GM18526 (cell line): ENCODE results near the gene EXOC6B.

ENCODE experiments used
- POLR2A ChIP-seq: IDR thresholded peaks from 3 replicates; pipeline ENCODE4 v1.6.1; 2011; ENCODE audit not compliant: insufficient read length; ENCODE audit errors: extremely low read depth

The EXOC6B gene

DNA sequence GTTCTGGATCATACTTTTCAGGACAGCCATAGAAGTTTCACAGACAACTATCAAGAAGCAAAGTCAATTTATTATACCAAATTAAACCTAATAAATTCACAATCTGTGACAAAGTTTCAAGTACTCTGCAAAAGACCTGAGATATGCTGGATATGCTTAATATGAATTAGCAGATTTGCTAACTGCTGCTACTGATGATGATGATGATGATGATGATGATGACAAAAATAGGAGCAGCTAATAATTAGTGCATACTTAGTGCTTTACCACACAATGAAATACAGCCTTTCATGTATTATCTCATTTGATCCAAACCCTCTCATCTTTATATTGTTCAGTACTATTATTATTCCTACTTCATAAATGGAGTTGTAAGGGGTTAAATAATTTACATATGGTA lies 462.4 kb downstream of the EXOC6B start:
- no peak for TF ChIP-seq POLR2A

GRCh38 chr2:72362733-72363132 lies 463.1 kb downstream of the EXOC6B start:
- TF ChIP-seq POLR2A, result no peak

DNA sequence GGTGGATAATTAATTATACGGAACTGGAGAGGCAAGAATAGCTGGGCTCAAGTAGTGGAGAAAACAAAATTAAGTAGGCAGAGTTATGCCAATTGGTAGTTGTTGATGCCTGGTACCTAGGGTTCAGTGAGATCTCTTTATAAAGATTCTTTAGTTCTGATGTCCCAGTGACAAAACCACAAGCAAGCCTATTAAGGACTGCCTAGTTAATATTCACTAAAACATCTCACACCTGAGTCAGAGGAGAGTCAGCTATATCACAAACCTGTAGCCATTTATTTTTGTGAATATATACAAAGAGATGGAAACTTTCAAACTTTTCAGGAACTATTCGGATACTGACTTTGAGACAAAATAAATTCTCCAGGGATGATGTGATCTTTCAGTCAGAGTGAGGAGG lies 464.3 kb downstream of the EXOC6B start:
- no peak for TF ChIP-seq POLR2A

DNA sequence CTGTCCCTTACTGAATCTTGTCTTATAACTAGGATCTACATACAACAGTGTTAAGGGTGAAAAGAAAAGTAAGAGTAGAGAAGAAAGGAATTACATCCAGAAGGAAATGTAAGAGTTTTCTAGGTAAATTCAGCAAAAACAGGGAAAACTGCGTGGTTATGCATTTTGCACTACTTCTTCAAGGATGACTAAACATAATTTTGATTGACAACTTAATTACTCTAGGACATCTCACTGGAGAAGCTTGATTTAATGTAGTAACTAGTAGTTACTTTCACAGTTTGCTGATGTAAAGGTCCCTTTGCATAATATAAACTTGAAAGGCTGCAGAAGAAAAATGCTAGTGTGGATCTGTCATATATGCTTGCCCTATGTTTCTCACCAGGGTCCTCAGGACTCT lies 464.8 kb downstream of the EXOC6B start:
- no peak for TF ChIP-seq POLR2A

DNA sequence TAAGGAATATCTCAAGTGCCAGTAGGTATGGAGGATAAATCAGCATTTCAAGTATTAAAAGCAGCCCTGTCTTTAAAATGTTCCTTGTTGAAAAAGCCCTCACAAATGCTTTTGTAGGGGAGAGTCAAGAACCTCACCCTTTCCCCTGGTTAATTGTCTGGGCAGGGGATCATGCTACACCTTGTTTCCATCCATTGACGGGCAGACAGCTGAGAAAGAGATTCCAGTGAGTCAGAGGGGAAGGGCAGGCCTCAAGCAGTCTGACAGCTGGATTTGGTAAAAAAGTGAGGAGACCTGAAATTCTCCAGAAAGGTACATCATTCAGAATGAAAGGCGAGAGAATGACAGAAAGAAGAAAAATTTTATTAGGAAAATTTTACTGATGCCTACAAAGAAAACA lies 475.0 kb downstream of the EXOC6B start:
- no peak for TF ChIP-seq POLR2A

- TF ChIP-seq POLR2A, result no peak
These were observed 476.8 kb downstream of the EXOC6B start for GRCh38 chr2:72349016-72349415.

DNA sequence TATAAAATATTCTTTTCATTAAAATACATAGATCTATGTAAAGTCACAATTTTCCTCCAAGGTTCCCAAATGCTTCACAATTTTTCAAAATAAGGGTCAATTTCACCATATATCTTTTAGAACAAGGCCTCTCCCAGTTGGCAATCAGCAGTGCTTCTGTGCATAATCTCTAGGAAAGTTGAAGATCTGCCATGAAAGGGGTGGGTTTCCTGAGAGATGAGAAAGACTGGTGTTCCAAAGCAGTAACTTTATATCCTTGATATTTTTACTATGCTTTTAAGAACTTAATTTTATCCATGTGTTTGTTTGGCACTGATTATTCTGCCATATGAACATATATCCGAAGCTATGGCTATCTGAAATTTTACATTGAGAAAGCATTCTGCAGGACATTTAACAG lies 478.8 kb downstream of the EXOC6B start:
- TF ChIP-seq POLR2A, result no peak

DNA sequence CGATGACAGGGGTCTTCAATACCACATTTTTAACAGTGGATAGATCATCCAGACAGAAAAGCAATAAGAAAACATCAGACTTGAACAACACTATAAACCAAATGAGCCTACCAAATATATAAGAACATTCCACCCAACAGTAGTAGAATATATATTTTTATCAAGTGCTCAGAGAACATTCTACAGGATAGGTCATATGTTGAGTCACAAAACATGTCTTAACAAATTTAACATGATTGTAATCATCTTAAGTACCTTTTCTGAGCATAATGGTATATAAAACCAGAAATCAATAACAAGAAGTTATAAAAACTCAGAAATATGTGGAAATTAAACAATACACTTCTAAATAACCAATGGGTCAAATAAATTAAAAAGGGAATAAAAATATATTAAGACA lies 484.2 kb downstream of the EXOC6B start:
- no peak for TF ChIP-seq POLR2A

- no peak for TF ChIP-seq POLR2A
These were observed 485.2 kb downstream of the EXOC6B start for GRCh38 chr2:72340665-72341064.

- TF ChIP-seq POLR2A, result no peak
These were observed 487.8 kb downstream of the EXOC6B start for GRCh38 chr2:72338076-72338475.

DNA sequence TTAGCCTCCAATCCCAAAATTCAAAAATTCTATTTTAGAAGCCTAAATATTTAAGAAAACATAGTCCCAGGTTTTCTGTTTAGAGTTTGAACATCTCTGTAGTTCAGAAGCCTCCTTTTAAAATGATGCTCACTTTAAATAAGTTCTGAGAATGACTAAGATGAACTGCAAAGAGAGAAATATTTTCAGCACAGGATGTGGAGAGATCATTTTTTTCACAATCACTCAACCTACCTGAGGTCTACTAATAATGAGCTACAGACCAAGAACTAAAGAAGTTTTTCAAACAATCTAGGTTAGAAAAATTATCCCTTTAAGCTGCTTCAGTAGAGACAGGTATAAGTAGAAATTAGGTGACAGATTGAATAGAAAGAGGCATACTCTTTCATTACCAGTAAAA lies 493.1 kb downstream of the EXOC6B start:
- TF ChIP-seq POLR2A, result no peak

- no peak for TF ChIP-seq POLR2A
These were observed 495.2 kb downstream of the EXOC6B start for GRCh38 chr2:72330652-72331051.

DNA sequence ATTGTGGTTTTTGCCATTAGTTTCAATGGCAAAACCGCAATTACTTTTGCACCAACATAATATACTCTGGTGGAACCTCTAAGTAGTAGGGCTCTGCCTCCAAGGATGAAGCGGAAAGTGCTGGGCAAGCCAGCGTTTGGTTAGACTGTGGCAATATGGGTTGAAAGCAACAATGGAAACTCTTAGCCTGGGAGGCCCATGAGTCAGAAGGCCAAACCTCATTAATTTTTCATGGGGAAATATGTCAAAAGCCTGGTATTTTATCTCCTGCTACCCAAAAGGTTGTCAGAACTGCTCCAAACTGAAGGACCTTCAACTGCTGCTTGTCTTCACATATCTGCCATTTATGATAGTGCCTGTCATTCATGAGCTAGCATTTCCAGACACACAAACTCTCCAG lies 499.1 kb downstream of the EXOC6B start:
- TF ChIP-seq POLR2A, result no peak

- TF ChIP-seq POLR2A, result no peak
These were observed 500.0 kb downstream of the EXOC6B start for GRCh38 chr2:72325592-72326422.

- TF ChIP-seq POLR2A, result no peak
These were observed 509.1 kb downstream of the EXOC6B start for GRCh38 chr2:72316774-72317173.

- no peak for TF ChIP-seq POLR2A
These were observed 525.6 kb downstream of the EXOC6B start for GRCh38 chr2:72300147-72300684.

- no peak for TF ChIP-seq POLR2A
These were observed 532.2 kb downstream of the EXOC6B start for GRCh38 chr2:72293620-72294019.

GRCh38 chr2:72292433-72292832 lies 533.4 kb downstream of the EXOC6B start:
- no peak for TF ChIP-seq POLR2A

DNA sequence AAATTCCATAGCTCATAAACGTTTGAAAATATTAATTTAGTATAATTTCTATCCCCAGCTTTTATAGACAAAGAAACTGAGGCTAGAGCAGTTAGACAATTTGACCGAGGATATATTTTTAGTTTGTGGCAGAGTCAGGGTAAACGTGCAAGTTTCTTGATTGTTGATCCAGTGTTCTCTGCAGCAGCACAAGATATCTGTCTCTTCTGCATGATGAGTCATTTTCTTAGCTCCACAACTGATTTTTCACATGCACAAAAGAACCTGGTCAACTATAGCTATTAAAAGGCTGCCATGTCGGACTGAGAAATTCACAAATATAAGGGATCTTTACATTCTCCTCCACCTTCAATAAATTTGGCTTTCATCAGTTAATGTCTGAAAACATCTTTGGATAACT lies 534.8 kb downstream of the EXOC6B start:
- no peak for TF ChIP-seq POLR2A
